ENCODE measurements around the gene MICA.
"Not testable (repeated sequence)": the region's sequence is repeated elsewhere in the genome, so short reads cannot be mapped to it uniquely, and the experiment has no call there.

Gene MICA

DNA sequence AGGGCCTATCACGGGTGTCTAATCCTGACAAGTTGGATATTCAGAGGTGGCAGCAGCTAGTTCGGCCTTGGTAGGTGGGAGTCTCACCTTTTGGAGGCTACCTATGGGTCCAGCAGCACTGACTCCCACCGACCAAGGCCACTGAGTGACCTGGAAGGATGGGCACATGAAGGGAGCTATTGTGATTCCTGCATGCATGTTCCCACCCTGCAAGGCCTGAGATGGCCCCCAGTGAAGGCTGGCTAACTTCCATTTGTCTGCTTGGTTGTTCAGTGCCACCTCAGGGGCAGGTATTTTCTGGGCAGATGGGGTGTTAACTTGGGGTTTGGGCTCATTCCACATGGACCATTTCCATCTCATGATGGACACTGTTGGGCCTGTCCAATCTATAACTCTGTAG lies 18.4 kb upstream of the MICA start:
- DNase-seq: no peak

DNA sequence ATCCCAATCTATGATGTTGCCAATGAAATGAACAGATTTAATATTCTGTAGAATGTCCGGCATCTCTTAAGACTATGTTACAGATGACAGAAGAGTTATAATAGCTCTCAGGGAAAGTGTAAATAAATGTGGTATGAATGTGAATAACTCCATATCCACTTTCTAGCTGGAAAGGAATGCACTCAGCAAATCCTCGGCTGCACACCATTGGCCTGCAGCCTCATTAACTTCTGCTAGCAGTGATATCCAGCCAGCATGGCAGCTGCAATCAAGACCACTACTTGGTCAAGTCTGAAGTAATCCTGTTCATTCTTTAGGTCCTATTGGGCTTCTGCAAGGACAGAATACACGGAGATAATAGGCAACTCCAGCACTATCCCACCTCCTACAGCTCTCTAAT lies 17.3 kb upstream of the MICA start:
- DNase-seq: no peak

DNA sequence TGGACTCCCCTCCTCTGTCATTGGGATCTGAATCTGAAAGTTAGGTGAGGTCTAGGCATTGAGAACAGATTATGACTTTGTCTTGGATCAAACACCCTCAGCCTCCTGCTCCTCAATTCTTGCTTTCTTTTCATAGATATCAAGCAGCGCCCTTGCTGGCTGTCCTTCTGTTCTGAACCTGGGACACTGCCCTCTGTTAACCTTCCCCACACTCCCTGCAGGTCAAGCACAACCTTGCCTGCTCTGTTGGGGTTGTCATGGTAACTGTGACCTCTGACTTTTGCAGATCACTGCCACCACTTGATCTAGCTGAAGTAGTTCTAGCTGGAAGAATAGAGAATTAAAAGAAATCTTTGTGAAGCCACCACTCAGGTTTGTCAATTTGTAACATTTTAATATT lies 16.4 kb upstream of the MICA start:
- no peak for DNase-seq

DNA sequence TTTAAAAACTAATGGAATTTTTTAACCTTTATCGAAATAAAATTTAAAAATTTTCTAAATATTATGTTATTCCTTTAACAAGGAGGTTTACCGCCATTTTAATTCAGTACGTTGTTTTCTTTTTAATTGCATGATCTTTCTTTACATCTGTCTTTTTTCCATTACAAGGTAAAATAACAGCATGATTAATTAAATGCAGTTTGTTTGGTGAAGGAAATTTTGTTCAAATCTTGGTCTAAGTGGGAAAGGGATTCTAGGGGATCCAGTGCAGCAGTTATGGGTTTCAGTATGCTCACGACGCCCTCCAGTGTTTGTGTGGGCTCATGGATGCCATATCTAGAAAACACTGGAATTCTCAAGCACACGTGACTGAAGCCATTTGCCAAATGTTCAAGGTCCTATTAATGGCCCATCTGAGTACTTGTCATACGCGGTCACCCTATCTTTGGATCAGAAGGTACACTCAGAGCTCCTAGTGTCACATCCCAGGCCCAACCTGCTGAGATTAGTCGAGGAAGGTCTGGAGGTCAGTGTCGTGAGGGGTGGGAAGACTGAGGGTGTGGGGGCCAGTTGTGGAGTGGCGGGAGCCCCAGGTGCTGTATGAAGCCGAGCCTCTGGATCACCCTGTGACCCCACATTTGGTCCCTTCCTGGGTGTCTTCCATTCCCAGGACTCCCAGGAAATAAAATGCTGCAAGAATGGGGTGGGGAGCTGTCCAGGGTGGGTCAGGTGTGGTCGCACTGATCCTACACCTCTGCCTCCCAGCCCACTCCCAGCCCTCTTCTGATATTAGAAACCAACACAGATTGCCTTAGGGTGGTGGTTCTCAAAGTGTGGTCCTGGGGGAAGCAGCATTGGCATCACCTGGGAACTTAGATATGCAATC lies 14.2 kb upstream of the MICA start:
- DNase-seq: not testable (repeated sequence)

DNA sequence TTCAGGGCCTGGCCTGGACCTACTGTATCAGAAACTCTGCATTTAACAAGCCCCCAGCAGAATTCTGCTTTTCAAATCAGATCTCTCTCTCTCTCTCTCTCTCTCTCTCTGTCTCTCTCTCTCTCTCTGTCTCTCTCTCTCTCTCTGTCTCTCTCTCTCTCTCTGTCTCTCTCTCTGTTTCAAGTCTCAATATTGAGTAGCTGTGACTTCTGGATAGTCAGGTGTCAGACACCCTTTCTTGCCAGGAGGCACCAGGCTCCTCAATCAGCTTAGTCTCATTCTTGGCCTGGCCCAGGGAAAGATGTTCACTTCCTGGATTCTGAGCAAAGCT lies 13.6 kb upstream of the MICA start:
- not testable (repeated sequence) for DNase-seq

DNA sequence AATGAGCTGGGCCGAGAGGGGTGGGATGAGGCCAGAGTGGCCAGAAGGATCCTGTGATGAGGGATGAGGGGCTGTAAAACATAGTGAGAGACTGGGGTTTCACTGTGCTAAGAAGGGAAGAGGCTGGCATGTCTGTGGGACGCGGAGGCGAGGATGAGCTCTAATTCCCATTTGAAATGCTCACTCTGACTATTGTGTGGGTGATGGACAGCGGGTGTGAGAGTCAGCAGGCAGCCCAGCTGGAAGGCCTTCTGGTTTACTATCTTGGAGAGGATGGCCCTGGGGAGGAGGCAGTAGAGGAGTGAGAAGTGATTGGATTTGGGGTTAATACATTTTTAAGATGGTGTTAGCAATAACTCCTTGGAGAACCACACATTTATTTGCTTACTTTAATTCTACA lies 9.5 kb upstream of the MICA start:
- no peak for DNase-seq

DNA sequence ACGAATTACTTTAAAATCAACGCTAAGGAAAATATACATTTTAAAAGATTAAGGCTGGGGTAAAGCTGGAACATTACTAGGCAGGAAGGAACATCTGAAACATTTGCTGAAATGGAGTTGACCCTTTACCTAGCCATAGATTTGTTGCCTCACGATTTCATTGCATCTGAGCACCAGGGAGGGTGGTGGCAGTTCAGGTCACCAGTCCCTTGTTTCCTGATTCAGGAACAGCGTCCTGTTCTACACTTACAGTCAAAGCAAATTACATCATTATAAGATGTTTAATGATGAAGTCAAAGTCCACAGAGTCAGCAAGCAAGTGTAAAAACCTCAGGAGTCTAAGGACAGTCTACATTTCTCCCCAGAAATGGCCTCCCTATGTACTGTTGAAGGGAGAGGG lies 9.0 kb upstream of the MICA start:
- DNase-seq: no peak

DNA sequence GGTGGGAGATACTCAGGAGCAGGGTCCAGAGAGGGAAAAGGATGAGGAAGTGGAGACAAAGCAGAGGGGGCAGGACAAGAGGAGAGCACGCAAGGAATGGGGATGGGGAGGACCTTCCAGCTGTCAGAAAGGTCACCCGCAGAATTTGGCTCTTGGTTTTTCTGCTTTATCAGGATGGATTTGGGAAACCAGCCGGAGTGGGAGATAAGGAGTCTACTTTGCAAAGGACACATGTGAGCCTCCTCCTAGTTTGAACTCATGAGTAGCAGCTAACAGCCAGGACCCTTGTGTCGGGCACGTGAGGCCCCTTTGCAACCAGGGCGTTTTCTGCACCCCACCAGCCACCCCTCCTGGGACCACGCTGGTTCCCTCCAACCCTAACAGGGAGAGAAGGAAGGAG lies 7.6 kb upstream of the MICA start:
- DNase-seq: no peak

DNA sequence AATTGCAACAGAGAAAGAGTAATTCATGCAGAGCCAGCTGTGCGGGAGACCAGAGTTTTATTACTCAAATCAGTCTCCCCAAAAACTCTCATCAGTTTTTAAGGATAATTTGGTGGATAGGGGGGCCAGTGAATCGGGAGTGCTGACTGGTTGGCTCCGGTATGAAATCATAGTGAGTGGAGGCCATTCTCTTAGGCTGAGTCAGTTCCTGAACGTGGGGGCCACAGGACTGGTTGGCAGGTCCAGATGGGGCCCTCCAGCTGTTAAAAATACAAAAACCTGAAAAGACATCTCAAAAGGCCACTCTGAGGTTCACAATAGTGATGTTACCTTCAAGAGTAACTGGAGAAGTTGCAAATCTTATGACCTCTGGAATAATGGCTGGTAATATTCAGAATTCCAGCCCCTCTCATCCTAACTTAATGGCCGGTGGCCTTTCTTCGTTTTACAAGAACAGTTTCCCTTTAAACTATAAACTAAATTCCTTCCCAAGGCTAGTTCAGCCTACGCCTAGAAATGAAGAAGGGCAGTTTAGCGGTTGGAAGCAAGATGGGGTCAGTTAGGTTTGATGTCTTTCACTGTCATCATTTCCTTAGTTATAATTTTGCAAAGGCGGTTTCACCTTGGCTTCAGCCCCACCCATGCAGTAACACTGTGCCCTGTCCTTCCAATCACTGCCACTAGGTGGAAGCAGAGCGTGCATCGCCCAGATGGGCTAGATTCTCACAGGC lies 6.8 kb upstream of the MICA start:
- DNase-seq: peak; percentile 93

DNA sequence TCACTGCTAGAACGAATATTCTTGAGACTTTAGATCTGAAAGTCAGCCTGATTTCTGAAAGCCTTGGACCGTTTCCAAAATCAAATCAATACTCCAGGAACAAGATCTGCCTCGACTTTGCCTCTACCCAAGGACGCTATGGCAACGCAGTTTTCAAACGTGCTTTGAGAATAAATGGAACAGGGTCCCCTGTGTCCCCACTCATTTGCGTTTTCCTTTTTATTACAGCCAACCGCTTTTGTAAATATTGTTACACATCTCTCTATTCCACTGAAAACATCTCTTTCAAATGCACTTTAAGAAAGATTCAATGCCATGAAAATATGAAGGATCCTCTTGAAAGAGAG lies 6.3 kb upstream of the MICA start:
- not testable (repeated sequence) for DNase-seq

DNA sequence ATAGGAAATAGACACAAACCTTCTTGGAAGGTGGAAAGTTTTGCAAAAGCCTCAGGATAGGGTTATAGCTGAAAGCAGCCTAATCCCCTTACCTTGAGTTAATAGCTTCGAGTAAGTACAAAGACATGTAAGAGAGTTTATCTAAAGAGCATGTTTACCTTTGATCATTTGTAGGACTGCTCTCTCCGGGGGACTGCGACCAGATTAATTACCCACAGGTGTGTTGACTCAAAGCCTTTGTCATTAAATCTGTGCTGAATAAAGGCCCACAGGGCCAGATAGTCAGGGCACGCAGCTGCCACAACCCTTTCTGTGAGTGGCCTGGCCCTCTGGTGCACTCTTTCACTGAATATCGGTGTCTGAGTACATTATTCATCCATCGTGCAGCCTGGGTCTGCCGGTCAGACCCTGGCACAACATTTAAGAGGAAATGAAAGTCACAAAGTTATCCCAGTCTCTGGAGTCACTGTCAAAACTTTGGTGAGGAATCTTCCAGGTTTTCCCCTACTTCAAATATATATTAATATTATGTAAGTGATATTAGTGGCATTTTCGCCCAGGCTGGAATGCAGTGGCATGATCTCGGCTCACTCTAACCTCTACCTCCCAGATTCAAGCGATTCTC lies 5.4 kb upstream of the MICA start:
- DNase-seq: no peak

DNA sequence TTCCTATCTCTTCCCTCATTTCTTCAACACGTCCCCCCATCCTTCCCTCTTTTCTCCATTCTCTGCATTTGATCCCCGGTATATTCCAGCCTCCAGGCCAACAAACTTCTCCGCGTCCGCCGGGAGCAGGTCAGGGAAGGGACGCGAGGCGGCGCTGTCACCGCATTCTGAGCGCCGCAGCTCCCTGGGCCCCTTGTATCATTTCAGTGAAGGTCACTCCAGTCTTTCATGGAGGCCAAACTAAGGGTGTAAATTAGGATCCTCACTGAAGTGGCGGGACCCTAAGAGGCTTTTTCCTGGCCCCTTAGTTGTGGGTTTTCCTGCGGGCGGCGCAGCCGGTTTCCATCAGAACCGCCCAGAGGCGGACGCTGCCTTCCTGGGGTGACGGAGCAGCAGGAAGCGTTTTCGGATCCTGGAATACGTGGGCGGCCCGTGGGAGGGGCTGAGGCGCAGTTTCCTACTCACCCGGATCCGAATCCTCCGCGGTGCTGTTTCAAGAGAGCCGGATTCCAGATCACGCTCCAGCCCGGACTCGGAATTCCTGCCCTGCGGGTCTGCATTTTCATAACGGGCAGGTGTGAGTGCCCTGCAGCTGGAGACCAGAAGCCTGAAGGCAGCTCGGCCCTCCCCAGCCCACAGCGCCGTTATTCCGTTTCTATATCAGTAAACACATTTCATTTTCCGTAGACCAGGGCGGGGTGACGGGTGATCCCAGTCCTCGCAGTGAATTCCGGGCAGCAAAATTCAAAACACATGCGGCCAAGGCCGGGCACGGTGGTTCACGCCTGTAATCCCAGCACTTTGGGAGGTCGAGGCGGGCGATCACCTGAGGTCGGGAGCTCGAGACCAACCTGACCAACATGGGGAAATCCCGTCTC lies 3.6 kb upstream of the MICA start:
- DNase-seq: peak; percentile 71

DNA sequence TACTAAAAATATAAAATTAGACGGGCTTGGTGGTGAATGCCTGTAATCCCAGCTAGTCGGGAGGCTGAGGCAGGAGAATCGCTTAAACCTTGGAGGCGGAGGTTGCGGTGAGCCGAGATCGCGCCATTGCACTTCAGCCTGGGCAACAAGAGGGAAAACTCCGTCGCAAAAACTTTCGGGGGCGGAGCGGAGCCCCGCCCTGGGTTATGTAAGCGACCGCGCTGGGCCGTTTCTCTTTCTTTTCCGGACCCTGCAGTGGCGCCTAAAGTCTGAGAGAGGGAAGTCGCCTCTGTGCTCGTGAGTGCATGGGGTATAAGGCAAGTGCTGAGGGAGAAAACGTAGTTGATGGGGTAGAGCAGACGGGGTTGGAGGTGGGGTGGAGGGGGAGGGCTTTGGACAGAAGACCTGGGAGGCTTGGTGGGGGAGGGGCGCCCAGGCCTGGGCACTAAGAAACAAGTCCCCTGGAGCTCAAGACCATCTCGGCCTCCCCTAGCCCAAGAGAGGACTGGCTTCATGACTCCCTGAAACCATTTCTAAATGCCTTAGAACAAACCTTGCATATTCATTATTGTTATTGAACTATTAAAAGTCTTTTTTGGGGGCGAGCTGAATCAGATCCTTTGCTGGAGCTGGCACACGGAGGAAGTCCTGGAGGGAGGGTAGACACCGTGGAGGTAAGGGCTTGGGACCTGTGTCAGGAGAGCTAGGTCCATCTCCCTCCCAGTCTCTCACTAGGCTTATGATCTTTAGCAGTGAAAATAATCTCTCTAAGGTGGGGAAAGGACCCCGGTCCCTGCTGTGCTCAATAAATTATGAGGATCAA lies 2.7 kb upstream of the MICA start:
- peak; percentile 85 for DNase-seq

DNA sequence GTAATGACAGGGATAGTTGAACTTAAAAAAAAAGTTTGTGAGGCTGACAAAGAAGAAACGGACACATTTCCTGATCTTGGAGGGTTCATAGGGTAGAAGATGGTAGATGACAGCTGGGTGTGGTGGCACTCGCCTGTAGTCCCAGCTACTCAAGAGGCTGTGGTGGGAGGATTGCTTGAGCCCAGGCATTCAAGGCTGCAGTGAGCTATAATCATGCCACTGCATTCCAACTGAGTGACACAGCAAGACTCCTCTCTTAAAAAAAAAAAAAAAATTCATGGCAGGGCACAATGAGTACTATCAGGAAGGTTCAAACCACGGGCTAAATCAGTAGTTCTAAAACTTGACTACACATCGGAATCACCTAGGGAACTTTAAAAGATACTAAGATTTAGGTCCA lies 2.0 kb upstream of the MICA start:
- DNase-seq: peak; percentile 25

DNA sequence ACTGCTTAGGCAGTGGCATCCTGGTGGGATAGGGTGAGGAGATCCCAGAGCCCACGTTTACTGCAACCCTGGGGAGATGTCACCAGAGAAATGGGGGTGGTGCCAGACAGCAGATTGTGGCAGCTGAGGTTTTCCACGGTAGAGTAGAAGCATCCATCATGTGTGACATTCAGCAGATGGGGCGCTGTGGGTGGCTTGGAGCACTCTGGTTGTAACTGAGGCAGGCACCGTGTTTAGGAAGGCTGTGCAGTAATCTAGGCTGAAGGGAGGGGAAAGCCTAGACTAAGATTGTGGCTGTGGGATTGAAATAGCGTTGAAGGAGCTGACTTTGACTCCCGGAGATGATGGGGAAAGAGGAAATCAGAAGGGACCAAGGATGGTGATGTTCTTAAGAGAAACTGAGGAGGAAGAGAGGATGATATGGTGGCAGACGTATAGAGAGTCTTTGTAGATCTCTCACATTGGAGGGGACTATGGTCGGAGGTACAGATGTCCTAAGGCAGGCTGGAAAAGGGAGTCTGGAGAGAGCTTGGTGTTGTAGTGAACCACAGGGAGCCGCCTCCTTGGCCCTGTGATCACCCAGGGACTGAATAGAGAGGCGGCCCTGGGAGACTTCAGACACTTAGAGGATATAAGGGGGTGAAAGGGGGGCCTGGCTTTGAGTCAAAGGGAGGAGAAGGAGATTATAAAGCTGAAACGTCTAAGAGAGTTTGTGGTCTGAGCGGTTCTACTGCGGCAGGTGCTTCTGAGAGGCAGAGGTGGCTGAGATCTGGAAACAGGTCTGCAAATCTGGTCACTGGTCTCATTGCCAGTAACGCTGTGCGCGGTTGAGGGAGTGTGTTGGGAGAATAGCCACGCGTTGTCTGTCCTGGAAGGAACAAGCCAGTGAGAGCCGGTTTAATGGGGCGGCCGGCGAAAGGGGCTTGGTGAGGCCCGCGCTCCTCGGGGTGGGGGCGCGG lies 792 bp upstream of the MICA start:
- peak; percentile 56 for DNase-seq

DNA sequence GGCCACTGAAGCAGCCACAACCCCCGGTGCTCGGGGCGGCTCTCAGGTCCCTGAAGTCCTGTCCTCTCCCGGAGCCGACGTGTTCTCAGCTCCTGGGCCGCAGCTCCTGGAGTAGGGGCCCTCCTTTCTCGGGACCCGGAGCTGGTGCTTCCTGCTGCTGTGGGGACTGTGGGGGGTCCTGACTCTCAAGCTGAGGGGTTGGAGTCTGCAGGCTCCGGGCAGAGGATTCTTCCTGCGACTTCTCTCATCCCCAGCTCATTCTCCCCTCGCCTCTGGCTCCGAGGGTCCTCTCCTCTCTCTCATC lies 618 bp downstream of the MICA start:
- DNase-seq: not testable (repeated sequence)

DNA sequence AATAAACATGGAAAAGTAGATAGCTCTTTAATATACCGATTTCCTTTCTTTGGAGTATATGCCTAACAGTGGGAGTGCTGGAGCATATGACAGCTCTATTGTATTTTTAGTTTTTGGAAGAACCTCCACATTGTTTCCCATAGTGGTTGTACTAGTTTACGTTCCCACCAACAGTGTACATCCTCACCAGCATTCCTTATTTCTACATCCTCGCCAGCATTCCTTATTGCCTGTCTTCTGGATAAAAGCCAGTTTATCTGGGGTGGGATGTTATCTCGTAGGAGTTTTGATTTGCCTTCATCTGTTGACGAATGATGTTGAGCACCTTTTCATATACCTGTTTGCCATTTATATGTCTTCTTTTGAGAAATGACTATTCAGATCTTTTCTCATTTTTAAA lies 2.6 kb downstream of the MICA start:
- no peak for DNase-seq

DNA sequence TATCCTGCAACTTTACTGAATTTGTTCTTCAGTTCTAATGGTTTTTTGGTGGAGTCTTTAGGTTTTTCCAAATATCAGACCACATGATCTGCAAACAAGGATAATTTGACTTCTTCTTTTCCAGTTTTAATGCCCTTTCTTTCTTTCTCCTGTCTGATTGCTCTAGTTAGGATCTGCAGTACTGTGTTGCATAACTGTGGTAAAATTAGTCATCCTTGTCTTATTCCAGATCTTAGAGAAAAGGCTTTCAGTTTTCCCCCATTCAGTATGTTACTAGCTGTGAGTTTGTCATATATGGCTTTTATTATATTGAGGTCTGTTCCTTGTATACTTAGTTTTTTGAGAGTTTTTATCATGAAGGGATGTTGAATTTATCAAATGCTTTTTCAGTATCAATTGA lies 4.3 kb downstream of the MICA start:
- no peak for DNase-seq

DNA sequence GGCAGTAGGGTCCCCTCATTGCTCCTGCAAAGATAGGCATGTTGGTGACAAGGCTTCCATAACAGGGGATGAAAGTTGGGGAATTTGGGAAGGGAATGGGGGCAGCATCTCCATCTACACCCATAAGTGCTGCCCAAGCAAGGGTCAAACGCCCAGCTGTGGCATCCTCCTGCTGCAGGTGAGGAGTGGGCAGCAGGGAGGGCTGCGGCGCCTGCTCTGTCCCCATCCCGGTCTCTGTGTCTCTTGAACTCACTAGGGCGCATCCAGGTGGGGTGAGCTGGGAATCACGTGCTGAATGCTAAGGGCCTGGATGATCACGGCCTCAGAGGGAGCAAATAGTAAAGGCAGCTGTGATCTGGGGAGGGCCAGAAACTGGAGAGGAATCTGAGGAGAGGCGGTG lies 9.1 kb downstream of the MICA start:
- no peak for DNase-seq

DNA sequence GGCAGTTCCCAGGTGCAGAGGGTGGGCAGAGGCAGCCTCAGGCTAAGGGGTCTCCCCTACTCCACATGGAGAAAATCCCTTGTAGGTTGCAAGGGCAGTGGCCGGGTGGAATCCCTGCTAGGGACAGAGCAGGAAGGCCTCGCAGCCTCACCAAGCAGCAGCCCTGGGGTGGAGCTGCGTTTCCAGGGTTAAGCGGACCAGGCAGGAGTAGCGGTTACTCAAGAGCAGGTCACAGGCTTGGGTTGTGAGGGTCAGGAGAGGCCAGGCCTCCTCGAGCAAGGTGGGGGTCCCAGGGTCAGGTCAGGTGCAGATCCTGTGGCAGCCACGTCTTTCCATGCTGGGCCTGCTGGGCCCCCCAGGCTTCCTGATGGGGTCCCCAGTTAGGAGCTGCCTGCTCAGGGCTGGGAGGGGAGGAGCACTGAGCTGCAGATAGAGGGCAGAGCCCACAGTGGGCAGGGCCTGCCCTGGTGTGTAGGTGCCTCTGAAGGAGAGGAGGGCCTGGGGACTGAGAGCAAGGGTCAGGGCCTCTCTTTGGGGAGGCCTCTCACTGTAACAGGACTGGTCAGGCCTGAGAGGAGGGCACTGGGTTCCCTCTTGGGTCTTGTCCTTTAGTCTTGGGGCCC lies 10.9 kb downstream of the MICA start:
- DNase-seq: not testable (repeated sequence)

DNA sequence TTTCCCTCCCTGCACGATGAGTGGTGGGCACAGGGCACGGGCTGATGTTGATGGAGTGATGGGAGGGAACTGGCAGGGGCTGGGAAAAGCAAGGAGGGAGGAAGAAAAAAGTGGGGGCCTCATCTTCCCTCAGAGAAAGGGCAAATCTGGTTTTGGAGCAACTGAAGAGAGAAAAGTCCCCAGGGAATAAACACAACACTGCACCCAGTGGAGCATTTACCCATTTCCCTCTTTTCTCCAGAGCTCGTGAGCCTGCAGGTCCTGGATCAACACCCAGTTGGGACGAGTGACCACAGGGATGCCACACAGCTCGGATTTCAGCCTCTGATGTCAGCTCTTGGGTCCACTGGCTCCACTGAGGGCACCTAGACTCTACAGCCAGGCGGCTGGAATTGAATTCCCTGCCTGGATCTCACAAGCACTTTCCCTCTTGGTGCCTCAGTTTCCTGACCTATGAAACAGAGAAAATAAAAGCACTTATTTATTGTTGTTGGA lies 11.4 kb downstream of the MICA start:
- DNase-seq: no peak
